Prostate gland (tissue), 2 donors: ENCODE results near the gene BRICD5. TPM values are rescaled to one million over a fixed set of nuclear protein-coding genes. Genes with fewer than 3 reads are reported as not detected.
A peak's percentile ranks its signal among the peaks of the same experiment; 100 is the strongest.

Source experiments
- DNase-seq: peaks from one replicate; pipeline ENCODE4 v3.0.0-alpha.2; 2019; ENCODE audit warnings: low spot score
- H3K27ac ChIP-seq, 2 donors: fragments of 200-600 bp; sonication (generic); 2 replicates each; pipeline ENCODE4 v1.5.1; 2017 to 2019
- H3K27me3 ChIP-seq: fragments of 200-600 bp; sonication (generic); replicated peaks from 2 replicates; pipeline ENCODE4 v1.5.1; 2019; ENCODE audit not compliant: insufficient read depth
- H3K36me3 ChIP-seq, 2 donors: fragments of 200-600 bp; sonication (generic); 1 replicate in 1 of 2; 2 replicates in 1 of 2; pipeline versions ENCODE4 v1.5.1 to v1.8.1; 2017 to 2019
- H3K4me1 ChIP-seq: fragments of 200-600 bp; sonication (generic); replicated peaks from 2 replicates; pipeline ENCODE4 v1.5.1; 2019
- H3K4me3 ChIP-seq, 2 donors: fragments of 200-600 bp; sonication (generic); 2 replicates each; pipeline ENCODE4 v1.5.1; 2017 to 2019
- H3K9me3 ChIP-seq: fragments of 200-600 bp; sonication (generic); 2 replicates; pipeline ENCODE4 v1.5.1; 2017
- POLR2A ChIP-seq: fragments of 450-650 bp; IDR thresholded peaks from one replicate; pipeline ENCODE4 v1.6.1; 2016; ENCODE audit warnings: antibody characterized with exemption, mild to moderate bottlenecking
- POLR2AphosphoS5 ChIP-seq: sonication (generic); formaldehyde crosslinking; IDR thresholded peaks from one replicate; pipeline ENCODE4 v1.6.1; 2017; ENCODE audit warnings: antibody characterized with exemption
- WGBS: methylation state at CpG from one replicate; pipeline ENCODE4 v1.1.5; 2018; 5-methylcytosine and 5-hydroxymethylcytosine counted together
- intact Hi-C: fragments of 100-400 bp; cut with DNase I; formaldehyde crosslinking; loops from one replicate; pipeline ENCODE4 v1.14.2; 2022
- total RNA-seq, 2 donors: library from RNA; depleted of rRNA; stranded (reverse); fragments of >200 nt; gene quantifications; one replicate each; pipeline ENCODE4 v1.1.0, GENCODE V29; 2016
- TF ChIP-seq, protein P1 (sequence below), 4 experiments: fragments of 200-600 bp in 2 of 4; fragments of 450-650 bp in 2 of 4; sonication (generic) in 2 of 4; IDR thresholded peaks; 1 replicate in 3 of 4; 2 replicates in 1 of 4; pipeline ENCODE4 v1.5.1; 2016 to 2019; ENCODE audit warnings: antibody characterized with exemption in 4 of 4, mild to moderate bottlenecking in 2 of 4, moderate library complexity in 2 of 4

The BRICD5 gene
- total RNA-seq, 2 donors from 2014 or later = 18.4 to 26.2 TPM

DNA sequence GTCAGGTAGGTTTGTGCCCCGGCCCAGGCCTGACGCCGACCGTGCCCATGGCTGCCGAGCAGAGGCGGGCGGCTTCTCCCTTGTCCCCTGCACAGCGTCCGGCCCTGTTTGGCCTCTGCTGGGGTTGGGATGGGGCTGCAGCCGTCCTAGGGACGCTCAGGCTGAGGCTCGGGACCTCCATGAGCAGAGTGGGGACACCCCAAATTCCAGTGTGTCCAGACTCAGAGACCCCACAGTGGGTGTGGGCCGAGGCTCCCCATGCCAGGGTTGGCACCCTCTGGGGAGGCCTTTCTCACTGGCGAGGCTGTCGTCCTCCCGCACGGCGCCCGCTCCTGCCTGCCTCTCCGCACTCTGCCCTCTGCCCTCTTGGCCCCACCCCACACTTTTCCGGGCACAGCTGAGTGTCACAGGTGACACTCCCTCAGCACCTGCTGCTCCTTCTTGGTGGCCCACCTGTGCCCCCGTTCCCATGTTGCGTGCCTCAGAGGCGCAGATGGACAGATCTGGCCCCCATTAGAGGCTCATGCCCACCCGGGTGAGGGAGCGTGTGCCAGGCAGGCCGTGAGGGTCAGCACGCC lies 39.0 kb downstream of the BRICD5 start:
- WGBS = 93% methylated on average over 21 of the region's 28 CpGs
- no peak overlapping the region for H3K4me3 ChIP-seq
- no peaks in the 10 kb centered on the region for H3K27me3 ChIP-seq
- no peaks in the 10 kb centered on the region for H3K4me1 ChIP-seq
- peaks cover 7 to 18% of the 10 kb centered on the region in 2 donors for H3K36me3 ChIP-seq
- H3K9me3 ChIP-seq = no peaks in the 10 kb centered on the region
- no peak for DNase-seq
- H3K27ac ChIP-seq = no peak overlapping the region
- no peak for TF ChIP-seq POLR2A
- TF ChIP-seq POLR2AphosphoS5 = no peak
- TF ChIP-seq, protein P1, sequence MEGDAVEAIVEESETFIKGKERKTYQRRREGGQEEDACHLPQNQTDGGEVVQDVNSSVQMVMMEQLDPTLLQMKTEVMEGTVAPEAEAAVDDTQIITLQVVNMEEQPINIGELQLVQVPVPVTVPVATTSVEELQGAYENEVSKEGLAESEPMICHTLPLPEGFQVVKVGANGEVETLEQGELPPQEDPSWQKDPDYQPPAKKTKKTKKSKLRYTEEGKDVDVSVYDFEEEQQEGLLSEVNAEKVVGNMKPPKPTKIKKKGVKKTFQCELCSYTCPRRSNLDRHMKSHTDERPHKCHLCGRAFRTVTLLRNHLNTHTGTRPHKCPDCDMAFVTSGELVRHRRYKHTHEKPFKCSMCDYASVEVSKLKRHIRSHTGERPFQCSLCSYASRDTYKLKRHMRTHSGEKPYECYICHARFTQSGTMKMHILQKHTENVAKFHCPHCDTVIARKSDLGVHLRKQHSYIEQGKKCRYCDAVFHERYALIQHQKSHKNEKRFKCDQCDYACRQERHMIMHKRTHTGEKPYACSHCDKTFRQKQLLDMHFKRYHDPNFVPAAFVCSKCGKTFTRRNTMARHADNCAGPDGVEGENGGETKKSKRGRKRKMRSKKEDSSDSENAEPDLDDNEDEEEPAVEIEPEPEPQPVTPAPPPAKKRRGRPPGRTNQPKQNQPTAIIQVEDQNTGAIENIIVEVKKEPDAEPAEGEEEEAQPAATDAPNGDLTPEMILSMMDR (IDR thresholded peaks at IDR 0.05) = no peak
- intact Hi-C loops = no loop called here

DNA sequence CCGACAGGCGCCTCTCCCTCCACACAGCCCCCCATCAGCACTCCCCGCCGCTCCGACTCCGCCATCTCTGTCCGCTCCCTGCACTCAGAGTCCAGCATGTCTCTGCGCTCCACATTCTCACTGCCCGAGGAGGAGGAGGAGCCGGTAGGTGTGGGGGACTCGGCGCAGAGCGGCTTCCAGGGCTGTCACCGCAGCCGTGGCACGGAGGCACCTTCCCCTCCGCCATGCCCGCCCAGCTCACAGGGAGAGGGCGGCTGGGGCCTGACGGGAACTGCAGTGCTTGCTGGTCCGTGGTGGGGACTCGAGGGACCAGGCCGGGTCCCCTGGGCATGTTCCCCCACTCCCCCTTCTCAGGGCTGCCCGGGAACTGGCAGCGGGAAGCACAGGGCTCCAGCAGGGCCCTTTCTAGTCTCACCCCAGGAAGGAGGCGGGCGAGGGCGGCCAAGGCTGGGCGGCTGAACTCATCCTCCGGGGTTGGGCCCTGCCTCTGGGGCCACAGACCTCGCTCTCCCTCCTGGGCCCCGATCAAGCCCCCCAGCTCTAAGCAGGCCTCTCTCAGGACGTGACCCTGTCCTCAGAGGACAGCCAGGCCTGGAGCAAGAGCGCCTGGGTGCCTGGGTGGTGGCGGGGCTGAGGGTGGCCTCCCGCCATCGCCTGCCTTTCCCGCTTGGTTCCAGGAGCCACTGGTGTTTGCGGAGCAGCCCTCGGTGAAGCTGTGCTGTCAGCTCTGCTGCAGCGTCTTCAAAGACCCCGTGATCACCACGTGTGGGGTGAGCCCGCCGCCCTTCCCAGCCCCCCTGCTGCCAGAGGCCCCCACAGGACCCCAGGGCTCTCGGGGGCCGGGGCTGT lies 39.9 kb downstream of the BRICD5 start:
- no peaks in the 10 kb centered on the region for H3K4me1 ChIP-seq
- WGBS = 90% methylated on average over 38 of the region's 47 CpGs
- H3K4me3 ChIP-seq = no peak overlapping the region
- intact Hi-C loops = no loop called here
- DNase-seq = no peak
- no peaks in the 10 kb centered on the region for H3K9me3 ChIP-seq
- H3K36me3 ChIP-seq = peaks cover 7 to 15% of the 10 kb centered on the region in 2 donors
- H3K27ac ChIP-seq = no peak overlapping the region
- TF ChIP-seq POLR2A (no peak), POLR2AphosphoS5 (no peak)
- TF ChIP-seq, protein P1 (IDR thresholded peaks at IDR 0.05) = no peak
- no peaks in the 10 kb centered on the region for H3K27me3 ChIP-seq

DNA sequence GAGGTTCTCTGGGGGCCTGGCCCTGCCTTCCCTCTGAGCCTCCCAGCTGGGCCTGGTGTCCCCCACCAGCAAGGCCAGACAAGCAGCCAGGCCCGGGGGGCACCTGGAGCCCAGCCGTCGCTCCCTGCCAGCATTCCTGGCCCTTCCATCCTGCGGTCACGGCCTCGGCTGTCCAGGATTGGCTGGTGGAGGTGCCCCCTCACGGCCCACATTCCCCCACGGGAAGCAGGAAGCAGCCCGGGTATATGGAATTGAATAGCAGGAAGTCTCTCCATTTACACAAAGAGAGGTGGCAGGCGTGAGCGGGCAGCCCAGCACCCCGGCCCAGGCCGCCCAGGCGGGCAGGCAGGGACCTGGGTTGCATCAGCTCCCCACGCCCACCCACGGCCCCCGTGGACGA lies 40.6 kb downstream of the BRICD5 start:
- Histone ChIP-seq H3K9me3 (no peaks in the 10 kb centered on the region), H3K4me1 (no peaks in the 10 kb centered on the region), H3K27me3 (no peaks in the 10 kb centered on the region), H3K36me3 (peaks cover 7 to 14% of the 10 kb centered on the region in 2 donors), H3K27ac (peak overlapping the region in 1 of 2 donors; percentile 29), H3K4me3 (no peak overlapping the region)
- no peak for TF ChIP-seq POLR2AphosphoS5
- TF ChIP-seq, protein P1 (IDR thresholded peaks at IDR 0.05) = no peak
- TF ChIP-seq POLR2A = no peak
- intact Hi-C loops = no loop called here
- 95% methylated on average over 11 of the region's 18 CpGs for WGBS
- no peak for DNase-seq

DNA sequence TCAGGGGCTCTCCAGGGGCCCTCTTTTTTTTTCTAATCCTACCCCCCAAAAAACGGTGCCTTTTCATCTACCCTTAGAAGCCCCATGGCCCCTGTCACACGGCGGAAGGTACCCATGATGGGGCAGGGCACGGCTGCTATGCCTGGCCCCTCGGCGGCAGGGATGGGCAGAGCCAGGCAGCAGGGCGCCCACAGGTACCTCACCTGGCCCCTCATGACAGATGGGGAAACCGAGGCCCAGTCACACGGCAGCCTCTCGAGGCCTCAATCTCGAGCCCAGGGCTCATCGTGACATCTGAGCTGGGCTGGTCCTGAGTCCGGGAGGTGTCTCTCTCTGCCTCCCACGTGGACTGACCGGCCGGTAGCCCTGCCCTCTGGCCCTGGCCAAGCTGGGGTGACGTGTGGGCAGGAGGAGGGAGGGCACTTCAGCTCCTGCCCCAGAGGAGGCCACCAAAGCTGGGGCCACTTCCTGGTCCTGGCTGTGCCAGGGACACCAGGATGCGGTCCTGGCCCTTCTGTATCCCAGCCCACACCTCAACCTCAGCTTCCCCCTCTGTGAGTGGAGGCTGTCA lies 43.5 kb downstream of the BRICD5 start:
- 92% methylated on average over 17 of the region's 18 CpGs for WGBS
- Histone ChIP-seq H3K4me1 (peaks cover 13% of the 10 kb centered on the region), H3K36me3 (peaks cover 0 to 4% of the 10 kb centered on the region in 2 donors), H3K27ac (no peak overlapping the region), H3K9me3 (no peaks in the 10 kb centered on the region), H3K4me3 (no peak overlapping the region), H3K27me3 (no peaks in the 10 kb centered on the region)
- intact Hi-C loops = no loop called here
- no peak for TF ChIP-seq POLR2AphosphoS5
- TF ChIP-seq, protein P1 (IDR thresholded peaks at IDR 0.05) = no peak
- no peak for TF ChIP-seq POLR2A
- DNase-seq = no peak
